T-helper 1 cell treated with Interleukin-12 subunit alpha and Interleukin-12 subunit beta and Interleukin-4 antibody, amounts not matched to agents 30 ng/mL and 1 ng/mL, for 36 hours (primary cell): ENCODE results near the gene PRLR. TPM values are rescaled to one million over a fixed set of nuclear protein-coding genes. Genes with fewer than 3 reads are reported as not detected.

Experiments used
- intact Hi-C: fragments of 100-400 bp; cut with micrococcal nuclease; formaldehyde crosslinking; loops from one replicate; pipeline ENCODE4 v1.15.1; 2024
- total RNA-seq: library from RNA; stranded (reverse); gene quantifications from 2 replicates; pipeline ENCODE4 v1.2.3, GENCODE V29; 2022

Gene PRLR
- total RNA-seq, 1 donor from 2014 or later: not detected

DNA sequence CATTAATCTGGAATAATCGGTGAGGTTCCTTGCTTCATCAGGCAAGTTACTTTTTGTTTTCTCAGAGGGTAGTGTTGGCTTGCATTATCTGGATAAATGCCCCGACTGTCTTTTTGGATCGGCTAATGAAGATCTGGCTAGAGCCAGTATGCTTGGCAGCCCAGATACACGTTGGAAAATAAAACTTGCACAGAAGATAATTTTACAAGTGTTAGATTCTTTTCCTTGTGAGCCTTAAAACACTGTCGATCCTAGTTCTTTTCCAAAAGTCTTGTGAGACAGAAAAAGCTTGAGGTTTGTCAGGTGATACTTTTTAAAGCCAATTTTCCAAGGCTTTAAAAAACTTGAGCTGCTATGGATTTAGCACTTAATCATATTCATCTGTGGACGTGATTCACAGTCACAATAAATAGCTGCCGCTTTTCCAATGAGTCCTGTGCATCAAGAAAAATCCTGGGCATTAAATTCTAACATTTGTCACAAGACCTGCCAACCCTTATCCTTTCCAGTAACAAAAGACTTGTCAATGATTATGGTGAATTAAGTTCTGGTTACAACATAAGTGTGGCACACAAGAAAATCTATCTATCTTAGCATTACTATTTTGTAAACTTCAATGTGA is 68.5 kb downstream of the PRLR start:
- intact Hi-C loops: no loop called here

DNA sequence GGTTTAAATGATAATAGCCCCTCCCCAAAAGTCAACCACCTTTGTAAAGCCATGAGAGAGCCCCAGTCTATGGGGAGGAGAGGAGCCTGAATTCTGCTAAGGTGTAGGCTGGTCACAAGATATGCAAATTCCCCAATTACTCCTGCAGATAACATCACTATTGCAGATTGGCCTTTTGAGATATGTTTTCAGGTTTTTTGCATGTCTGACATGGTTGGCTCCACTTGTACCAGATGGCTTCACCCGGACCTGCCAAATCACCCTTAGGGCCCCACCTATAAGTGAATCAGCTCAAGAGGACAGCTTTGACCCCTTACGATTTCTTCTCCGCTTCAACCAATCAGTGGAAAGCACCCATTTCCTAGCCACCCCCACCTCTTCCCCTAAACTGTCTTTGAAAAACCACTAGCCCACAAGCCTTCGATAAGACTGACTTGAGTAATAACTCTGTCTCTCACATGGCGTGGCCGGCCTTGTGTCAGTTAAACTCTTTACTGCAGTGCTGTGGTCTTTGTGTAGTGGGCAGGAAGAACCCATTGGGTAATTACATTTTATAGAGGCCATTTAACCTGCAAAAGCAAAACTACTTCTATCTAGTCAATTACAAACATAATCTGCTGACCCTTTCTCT is 69.7 kb downstream of the PRLR start:
- intact Hi-C loops: no loop called here

DNA sequence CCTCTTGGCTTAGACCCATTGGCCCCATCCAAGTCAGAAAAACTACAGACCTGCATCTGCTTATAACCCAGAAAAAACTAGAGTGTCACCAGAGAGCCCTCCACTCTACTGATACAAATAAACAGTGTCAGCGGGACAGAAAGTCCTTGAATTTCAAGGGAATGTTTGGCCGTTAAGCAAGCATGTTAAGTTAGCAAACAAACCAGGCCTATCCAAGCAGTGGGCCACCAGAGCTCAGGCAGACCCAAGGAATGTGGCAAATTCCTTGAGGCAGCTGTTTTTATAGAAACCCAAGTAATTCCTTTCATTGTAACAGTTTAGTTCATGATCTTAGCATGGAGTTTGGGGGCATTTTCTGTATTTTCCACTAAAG is 70.9 kb downstream of the PRLR start:
- intact Hi-C loops: no loop called here

DNA sequence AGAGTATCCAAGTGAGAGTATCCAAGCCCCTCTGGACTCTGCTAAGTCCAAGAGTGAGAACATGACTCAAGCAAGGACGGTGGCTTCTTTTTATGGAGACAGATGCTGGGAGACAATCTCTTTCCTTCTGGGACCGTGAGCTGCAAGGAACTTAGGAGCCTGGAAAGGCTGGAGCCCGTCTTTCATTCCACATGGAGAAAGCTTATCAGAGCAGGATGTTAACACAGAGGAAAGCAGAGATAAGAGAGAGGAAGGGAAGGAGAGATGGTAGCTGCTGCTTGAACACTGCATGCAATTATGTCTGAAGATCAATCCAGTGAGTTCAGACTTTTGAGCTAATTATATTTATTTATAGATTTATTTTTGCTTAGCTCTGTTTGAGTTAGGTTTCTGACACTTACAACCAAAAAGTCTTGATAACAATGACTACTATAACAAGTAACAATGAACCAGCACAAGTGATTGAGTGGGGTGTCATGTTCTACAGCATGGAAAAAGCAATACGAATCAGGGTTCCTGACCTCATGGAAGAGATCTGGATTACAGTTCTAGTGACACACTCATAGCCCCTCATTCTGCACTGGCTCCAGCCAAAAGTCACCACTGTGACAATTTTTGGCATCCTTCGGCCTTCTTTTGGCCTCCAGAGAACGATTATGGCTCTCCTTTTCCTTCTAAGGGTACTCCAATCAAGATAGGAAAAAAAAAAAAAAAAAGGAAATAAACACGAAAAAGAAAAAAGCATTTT is 71.5 kb downstream of the PRLR start:
- intact Hi-C loops: no loop called here

GRCh38 chr5:35158204-35158603 is 72.1 kb downstream of the PRLR start:
- intact Hi-C loops: no loop called here

DNA sequence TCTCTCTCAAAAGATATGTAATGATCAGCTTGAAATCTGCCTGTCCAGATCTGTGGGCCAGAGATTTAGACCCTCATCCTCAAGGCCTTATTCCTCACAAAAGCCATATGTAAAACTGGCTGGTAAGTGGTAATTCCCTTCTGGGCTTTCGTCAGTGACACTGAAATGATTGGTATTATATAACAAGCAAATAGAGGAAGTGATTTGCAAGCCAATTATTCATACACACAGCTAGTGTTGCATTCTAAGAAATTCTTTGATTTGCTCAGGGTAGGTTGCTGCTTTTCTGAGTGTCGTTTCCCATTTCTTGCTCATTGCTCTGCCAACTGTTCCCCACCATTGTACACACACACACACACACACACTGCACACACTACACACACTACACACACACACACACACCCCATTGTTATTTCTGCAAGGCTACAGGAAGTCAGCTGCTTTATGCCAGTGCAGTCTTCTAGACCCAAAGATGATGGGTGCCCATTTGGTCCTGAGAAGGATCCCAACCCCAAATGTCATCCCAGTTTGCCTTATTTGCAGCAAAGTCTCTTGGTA is 76.8 kb downstream of the PRLR start:
- intact Hi-C loops: no loop called here

GRCh38 chr5:35152733-35153132 is 77.6 kb downstream of the PRLR start:
- intact Hi-C loops: no loop called here

- intact Hi-C loops: no loop called here
These were observed 79.0 kb downstream of the PRLR start for GRCh38 chr5:35151146-35151920.

GRCh38 chr5:35149041-35149440 is 81.2 kb downstream of the PRLR start:
- intact Hi-C loops: no loop called here

- intact Hi-C loops: no loop called here
These were observed 83.9 kb downstream of the PRLR start for GRCh38 chr5:35146406-35146805.

GRCh38 chr5:35145691-35146317 is 84.5 kb downstream of the PRLR start:
- intact Hi-C loops: no loop called here

DNA sequence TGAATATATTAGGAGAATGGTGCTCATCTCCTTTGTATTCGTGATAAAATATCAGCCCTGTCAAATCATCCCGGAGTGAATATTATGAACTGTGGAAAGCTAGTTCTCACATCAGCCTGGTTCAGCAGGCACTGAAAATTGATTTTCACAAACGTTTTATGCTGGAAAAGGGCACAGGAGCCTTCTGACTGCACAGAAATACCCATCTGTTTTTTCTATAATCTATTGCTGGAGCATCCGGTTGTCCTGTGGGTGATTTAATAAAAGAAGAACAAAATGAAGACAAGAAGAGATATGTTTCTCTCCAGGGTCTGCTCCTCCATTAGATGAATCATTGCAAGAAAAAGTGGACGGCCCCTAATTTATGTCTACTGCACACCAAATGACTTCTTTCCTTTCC is 85.3 kb downstream of the PRLR start:
- intact Hi-C loops: no loop called here

GRCh38 chr5:35143841-35144240 is 86.4 kb downstream of the PRLR start:
- intact Hi-C loops: no loop called here

GRCh38 chr5:35141739-35142138 is 88.5 kb downstream of the PRLR start:
- intact Hi-C loops: no loop called here

GRCh38 chr5:35138232-35138631 is 92.1 kb downstream of the PRLR start:
- intact Hi-C loops: no loop called here

- intact Hi-C loops: no loop called here
These were observed 93.9 kb downstream of the PRLR start for GRCh38 chr5:35136386-35136785.

- intact Hi-C loops: no loop called here
These were observed 95.0 kb downstream of the PRLR start for GRCh38 chr5:35135239-35135700.

- intact Hi-C loops: no loop called here
These were observed 95.8 kb downstream of the PRLR start for GRCh38 chr5:35134278-35135030.

DNA sequence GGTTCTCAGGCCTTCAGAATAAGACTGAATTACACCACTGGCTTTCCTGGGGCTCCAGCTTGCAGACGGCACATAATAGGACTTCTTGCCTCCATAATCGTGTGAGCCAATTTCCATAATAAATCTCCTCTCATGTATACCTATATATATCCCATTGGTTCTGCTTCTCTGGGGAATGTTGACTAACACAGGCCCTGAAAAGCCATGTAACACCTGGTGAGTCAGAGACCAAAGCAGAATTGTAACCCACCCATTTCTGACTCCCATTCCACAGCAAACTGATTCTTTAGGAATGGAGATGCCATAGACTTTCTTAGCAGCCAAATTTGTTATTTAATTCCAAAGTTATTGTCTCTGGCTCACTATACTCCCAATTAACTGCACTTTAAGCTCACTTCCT is 97.1 kb downstream of the PRLR start:
- intact Hi-C loops: no loop called here

GRCh38 chr5:35131723-35132122 is 98.6 kb downstream of the PRLR start:
- intact Hi-C loops: no loop called here
